K562 (cell line): ENCODE measurements around the gene TWSG1. TPM values are rescaled to one million over a fixed set of nuclear protein-coding genes. Genes with fewer than 3 reads are reported as not detected.

Source experiments
- BRD4 ChIP-seq: fragments of 200-600 bp; sonication (generic); IDR thresholded peaks from 2 replicates; pipeline ENCODE4 v1.6.1; 2017; ENCODE audit warnings: inconsistent platforms
- C11orf30 ChIP-seq: fragments of 450-650 bp; IDR thresholded peaks from 2 replicates; pipeline ENCODE4 v1.6.1; 2016; ENCODE audit warnings: low read depth, mild to moderate bottlenecking
- CC2D1A ChIP-seq: fragments of 450-650 bp; IDR thresholded peaks from 2 replicates; pipeline ENCODE4 v1.6.1; 2017; ENCODE audit warnings: mild to moderate bottlenecking
- CREB3L1 ChIP-seq: fragments of 450-650 bp; IDR thresholded peaks from 2 replicates; pipeline ENCODE4 v1.6.1; 2014; ENCODE audit warnings: low read depth, mild to moderate bottlenecking, moderate library complexity, borderline replicate concordance
- ELF4 ChIP-seq: fragments of 450-650 bp; formaldehyde crosslinking; IDR thresholded peaks from 2 replicates; pipeline ENCODE4 v1.4.0; 2022; ENCODE audit warnings: missing genetic modification characterization
- FOXA1 ChIP-seq: fragments of 450-650 bp; IDR thresholded peaks from 2 replicates; pipeline ENCODE4 v1.6.1; 2016; ENCODE audit warnings: mild to moderate bottlenecking, borderline replicate concordance
- GATA2 ChIP-seq: sonication (generic); formaldehyde crosslinking; IDR thresholded peaks from 2 replicates; pipeline ENCODE4 v1.4.0; 2020; ENCODE audit warnings: mild to moderate bottlenecking, missing genetic modification reagents
- IRF1 ChIP-seq: sonication (generic); formaldehyde crosslinking; IDR thresholded peaks from 2 replicates; pipeline ENCODE4 v1.8.0; 2022; ENCODE audit warnings: missing genetic modification reagents, mild to moderate bottlenecking, borderline replicate concordance
- LCOR ChIP-seq: sonication (generic); formaldehyde crosslinking; IDR thresholded peaks from 2 replicates; pipeline ENCODE4 v1.8.0; 2022; ENCODE audit warnings: mild to moderate bottlenecking, missing genetic modification reagents
- MBD2 ChIP-seq: sonication (generic); IDR thresholded peaks from 2 replicates; pipeline ENCODE4 v1.6.1; 2016; ENCODE audit warnings: low read depth, borderline replicate concordance
- MED1 ChIP-seq: sonication (generic); formaldehyde crosslinking; IDR thresholded peaks from 2 replicates; pipeline ENCODE4 v1.8.1; 2023; ENCODE audit warnings: missing genetic modification reagents, borderline replicate concordance
- NFIC ChIP-seq: fragments of 450-650 bp; IDR thresholded peaks from 2 replicates; pipeline ENCODE4 v1.6.1; 2017; ENCODE audit warnings: mild to moderate bottlenecking, inconsistent platforms
- RBM25 ChIP-seq: fragments of 200-400 bp; formaldehyde crosslinking; IDR thresholded peaks from 2 replicates; pipeline ENCODE4 v1.6.1; 2018; ENCODE audit warnings: low read length, low read depth, moderate library complexity; ENCODE audit not compliant: severe bottlenecking
- RUNX1 ChIP-seq: sonication (generic); IDR thresholded peaks from 2 replicates; pipeline ENCODE4 v1.6.1; 2016; ENCODE audit warnings: antibody characterized with exemption, low read depth
- SMAD3 ChIP-seq: fragments of 450-650 bp; formaldehyde crosslinking; conservative IDR thresholded peaks from 2 replicates; pipeline ENCODE4 v1.4.0; 2020; ENCODE audit warnings: mild to moderate bottlenecking
- SMARCA5 ChIP-seq: fragments of 450-650 bp; IDR thresholded peaks from 2 replicates; pipeline ENCODE4 v1.6.1; 2016
- SUPT5H ChIP-seq: fragments of 450-650 bp; IDR thresholded peaks from 2 replicates; pipeline ENCODE4 v1.6.1; 2016
- ZHX1 ChIP-seq: fragments of 150-350 bp; conservative IDR thresholded peaks from 2 replicates; pipeline ENCODE4 v1.6.1; 2014; ENCODE audit warnings: low read length
- ZNF239 ChIP-seq: fragments of 250-450 bp; sonication (Bioruptor Pico); IDR thresholded peaks from 2 replicates; pipeline ENCODE4 v1.4.0; 2020; ENCODE audit warnings: mild to moderate bottlenecking
- ZNF347 ChIP-seq: fragments of 450-650 bp; formaldehyde crosslinking; IDR thresholded peaks from 2 replicates; pipeline ENCODE4 v1.4.0; 2020; ENCODE audit warnings: low read depth, mild to moderate bottlenecking, moderate library complexity
- ZNF511 ChIP-seq: sonication (generic); formaldehyde crosslinking; IDR thresholded peaks from 2 replicates; pipeline ENCODE4 v1.8.0; 2022; ENCODE audit warnings: mild to moderate bottlenecking, missing genetic modification reagents
- polyA plus RNA-seq, 8 experiments: library from polyadenylated mRNA; depleted of rRNA in 4 of 8; stranded (reverse) in 5 of 8; unstranded in 3 of 8; fragments of >200 nt; fragmentation: Nextera tagmentation in 2 of 8; fragmentation: Illumina TruSeq in 1 of 8; extraction: Ambion mirVana in 2 of 8; extraction: Trizol in 1 of 8; gene quantifications; 2 replicates each; pipeline versions ENCODE4 v1.2.1 to v1.2.3, GENCODE V29; 2011 to 2014; ENCODE audit warnings: inconsistent platforms in 1 of 8, missing spikeins in 1 of 8
- total RNA-seq, 7 experiments: library from RNA; depleted of rRNA in 6 of 7; stranded (reverse); fragments of >200 nt in 6 of 7; fragmentation: Illumina TruSeq in 2 of 7; extraction: Trizol in 2 of 7; gene quantifications; 2 replicates each; pipeline versions ENCODE4 v1.2.1 to v1.2.3, GENCODE V29; 2011 to 2021; ENCODE audit warnings: low replicate concordance in 1 of 7
- TF ChIP-seq, protein P1 (sequence below): fragments of 250-450 bp; sonication (Bioruptor Pico); IDR thresholded peaks from 2 replicates; pipeline ENCODE4 v1.8.0; 2021; ENCODE audit warnings: mild to moderate bottlenecking, moderate library complexity
- TF ChIP-seq, protein P2 (sequence below): fragments of 250-450 bp; sonication (Bioruptor Pico); IDR thresholded peaks from 2 replicates; pipeline ENCODE4 v1.8.0; 2021; ENCODE audit warnings: borderline replicate concordance, mild to moderate bottlenecking, moderate library complexity; ENCODE audit not compliant: poor library complexity, severe bottlenecking

The TWSG1 gene
- total and polyA plus RNA-seq, 9 of the 15 experiments (the other 6 are each of a cell fraction or from before 2014, with no cell fraction given): 10.4 to 37.2 (median 25.1) TPM

GRCh38 chr18:9321017-9321452 lies 13.5 kb upstream of the TWSG1 start (continued):
- TF ChIP-seq CREB3L1: peak; percentile 57; the same call in 1 of the 2 replicates
- TF ChIP-seq, protein P1, sequence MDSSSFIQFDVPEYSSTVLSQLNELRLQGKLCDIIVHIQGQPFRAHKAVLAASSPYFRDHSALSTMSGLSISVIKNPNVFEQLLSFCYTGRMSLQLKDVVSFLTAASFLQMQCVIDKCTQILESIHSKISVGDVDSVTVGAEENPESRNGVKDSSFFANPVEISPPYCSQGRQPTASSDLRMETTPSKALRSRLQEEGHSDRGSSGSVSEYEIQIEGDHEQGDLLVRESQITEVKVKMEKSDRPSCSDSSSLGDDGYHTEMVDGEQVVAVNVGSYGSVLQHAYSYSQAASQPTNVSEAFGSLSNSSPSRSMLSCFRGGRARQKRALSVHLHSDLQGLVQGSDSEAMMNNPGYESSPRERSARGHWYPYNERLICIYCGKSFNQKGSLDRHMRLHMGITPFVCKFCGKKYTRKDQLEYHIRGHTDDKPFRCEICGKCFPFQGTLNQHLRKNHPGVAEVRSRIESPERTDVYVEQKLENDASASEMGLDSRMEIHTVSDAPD: 0 out of 2 replicates have a peak, but pooled peaks have one; percentile 51
- no peak for TF ChIP-seq RUNX1
- no peak for TF ChIP-seq MBD2
- TF ChIP-seq GATA2 (CRISPR knock-in tag): peak; percentile 49; the same call in 1 of the 2 replicates
- TF ChIP-seq C11orf30: no peak
- no peak for TF ChIP-seq RBM25
- TF ChIP-seq ZNF511 (CRISPR knock-in tag): peak; percentile 71; the same call in 1 of the 2 replicates
- TF ChIP-seq ELF4: 0 out of 2 replicates have a peak, but pooled peaks have one; percentile 53
- TF ChIP-seq FOXA1: no peak
- TF ChIP-seq ZHX1: no peak
- peak; percentile 57; the same call in 1 of the 2 replicates for TF ChIP-seq CC2D1A
- TF ChIP-seq SUPT5H: no peak
- TF ChIP-seq SMARCA5: no peak
- no peak for TF ChIP-seq MED1
- peak; percentile 28; the same call in 1 of the 2 replicates for TF ChIP-seq NFIC
- TF ChIP-seq, protein P2, sequence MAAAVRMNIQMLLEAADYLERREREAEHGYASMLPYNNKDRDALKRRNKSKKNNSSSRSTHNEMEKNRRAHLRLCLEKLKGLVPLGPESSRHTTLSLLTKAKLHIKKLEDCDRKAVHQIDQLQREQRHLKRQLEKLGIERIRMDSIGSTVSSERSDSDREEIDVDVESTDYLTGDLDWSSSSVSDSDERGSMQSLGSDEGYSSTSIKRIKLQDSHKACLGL (CRISPR knock-in tag): no peak
- peak; percentile 65; the same call in 1 of the 2 replicates for TF ChIP-seq LCOR (CRISPR knock-in tag)
- TF ChIP-seq BRD4: no peak
- TF ChIP-seq ZNF347 (CRISPR knock-in tag): no peak
- TF ChIP-seq SMAD3 (CRISPR knock-in tag): no peak
- peak; percentile 37 for TF ChIP-seq ZNF239 (CRISPR knock-in tag)
- TF ChIP-seq IRF1 (CRISPR knock-in tag): no peak; the same call in 1 of the 2 replicates
